Stimulated activated CD4-positive, alpha-beta T cell treated with anti-CD3 and anti-CD28 coated beads, Interleukin-15, amount 100 ng/mL, for 48 hours (primary cell): ENCODE data around the gene NOL8.

Experiments
- DNase-seq, 2 donors: peaks; one replicate each; pipeline ENCODE4 v3.0.0-alpha.2; 2020; ENCODE audit warnings: low read depth in 2 of 2

Gene NOL8

DNA sequence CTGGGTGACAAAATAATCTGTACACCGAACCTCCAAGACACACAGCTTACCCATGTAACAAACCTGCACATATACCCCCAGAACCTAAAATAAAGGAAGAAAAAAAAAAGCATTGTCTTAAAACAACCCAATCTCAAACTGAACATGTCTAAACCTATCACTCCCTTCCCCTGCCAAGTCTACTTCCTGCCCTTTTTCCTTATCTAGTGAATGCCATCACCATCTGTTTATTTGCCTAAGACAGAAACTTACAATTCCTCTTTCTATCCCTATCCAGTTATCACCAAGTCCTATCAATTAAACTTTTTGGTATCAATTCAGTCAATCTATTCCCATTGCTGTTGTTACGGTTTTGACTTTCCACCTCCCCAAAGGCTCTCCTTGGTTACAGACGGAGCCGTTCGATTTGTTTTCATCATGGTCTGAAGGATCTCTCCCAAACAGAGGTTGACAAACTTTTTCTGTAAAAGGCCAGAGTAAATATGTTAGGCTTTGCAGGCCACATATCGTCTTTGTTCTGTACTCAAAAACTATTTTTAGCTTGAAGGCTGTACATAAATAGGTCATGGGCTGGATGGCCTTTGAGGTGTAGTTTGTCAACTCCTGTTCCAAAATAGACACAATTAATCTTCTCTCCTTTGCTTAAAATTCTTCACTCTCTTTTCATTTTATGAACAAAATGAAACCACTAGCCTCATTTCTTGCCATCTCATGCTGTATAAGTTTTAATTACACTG, 12.1 kb downstream of the NOL8 start:
- no peak for DNase-seq

DNA sequence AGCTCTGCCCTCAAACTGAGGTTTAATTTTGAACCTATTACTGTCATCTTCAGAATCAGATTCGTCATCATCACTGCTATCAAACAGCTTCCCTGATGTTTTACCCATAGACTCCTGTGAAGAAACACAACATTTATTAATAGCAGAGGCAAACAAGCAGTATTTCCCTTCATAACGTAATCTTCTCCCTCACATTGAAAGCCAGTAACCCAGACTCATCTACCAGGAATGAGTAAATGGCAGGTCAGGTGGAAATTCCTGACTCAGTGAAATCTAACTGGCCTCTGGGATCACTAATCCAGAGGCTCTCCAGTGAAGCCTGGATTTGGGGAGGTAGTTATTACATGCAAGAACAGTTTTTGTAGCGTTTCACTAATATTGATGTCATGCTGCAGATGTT, 14.6 kb downstream of the NOL8 start:
- DNase-seq, result no peak

DNA sequence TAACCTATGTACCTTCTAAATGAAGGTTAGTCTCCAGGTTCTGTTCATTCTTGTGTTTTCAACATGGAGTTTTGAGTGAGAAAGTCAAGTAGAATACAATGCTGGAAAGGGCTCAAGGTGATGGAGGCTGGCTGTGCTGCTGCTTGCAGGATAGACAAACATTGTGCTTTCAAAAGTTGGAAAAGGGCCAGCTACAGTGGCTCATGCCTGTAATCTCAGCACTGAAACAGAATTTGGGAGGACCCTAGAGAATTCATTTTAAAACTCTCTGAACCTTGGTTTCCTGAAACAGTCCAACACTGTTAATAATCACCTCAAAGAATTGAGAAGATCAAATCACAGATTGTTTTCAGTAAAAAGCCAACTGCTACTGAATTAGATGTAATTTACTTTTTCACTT, 16.3 kb downstream of the NOL8 start:
- DNase-seq, result no peak

DNA sequence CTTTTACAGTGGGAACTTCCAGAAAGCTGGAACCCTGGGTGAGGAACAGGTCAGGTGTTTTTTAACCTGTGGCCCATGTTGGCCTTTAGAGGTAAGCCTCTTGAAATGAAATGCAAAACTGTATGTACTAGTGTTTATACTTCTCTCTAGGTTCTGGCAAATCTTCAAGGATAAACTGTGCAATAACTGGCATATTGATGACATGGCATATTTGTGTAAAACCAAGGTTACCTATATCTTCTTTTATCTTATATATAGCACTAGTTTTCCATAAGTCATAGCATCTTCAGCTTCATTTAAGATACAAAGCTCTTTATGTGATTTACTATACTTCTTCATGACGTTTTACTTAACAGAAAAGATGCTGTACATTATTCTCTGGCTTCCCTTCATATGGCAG, 24.2 kb downstream of the NOL8 start:
- no peak for DNase-seq

DNA sequence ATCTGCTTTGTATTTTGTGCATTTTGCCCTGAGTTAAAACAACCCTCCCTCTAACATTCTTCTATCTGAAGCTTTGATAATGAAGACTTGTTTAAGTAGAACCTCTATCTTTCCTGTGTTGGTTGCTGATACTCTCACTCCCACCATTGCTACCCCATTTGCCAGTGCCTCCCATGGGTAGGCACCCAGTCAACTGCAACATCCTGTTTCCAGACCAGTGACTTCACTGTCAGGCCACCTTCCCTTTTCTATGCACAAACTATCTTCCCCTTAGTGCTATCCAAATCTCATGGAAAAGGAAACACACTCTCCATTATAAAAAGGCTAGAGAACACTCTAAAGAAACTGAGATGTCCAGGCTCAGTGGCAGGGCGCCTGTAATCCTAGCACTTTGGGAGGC, 26.0 kb downstream of the NOL8 start:
- no peak for DNase-seq

DNA sequence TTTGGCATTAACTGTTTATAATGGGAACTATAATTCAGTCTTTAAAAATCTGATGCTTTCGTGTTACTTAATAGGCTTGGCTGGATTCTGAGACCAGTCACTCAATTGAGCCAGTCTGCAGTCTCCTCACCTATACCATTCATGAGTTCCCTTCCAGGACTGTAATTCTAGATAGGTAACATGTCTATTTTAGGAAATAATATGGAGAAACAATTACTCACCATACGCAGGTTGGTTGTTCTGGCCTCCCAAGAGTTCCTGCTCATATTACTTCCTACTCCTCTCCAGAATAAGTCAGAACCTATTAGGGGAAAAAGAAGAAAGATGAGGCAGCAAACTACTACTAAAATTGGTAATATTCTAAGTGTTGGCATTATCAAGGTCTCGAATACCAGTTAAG, 27.1 kb downstream of the NOL8 start:
- no peak for DNase-seq

DNA sequence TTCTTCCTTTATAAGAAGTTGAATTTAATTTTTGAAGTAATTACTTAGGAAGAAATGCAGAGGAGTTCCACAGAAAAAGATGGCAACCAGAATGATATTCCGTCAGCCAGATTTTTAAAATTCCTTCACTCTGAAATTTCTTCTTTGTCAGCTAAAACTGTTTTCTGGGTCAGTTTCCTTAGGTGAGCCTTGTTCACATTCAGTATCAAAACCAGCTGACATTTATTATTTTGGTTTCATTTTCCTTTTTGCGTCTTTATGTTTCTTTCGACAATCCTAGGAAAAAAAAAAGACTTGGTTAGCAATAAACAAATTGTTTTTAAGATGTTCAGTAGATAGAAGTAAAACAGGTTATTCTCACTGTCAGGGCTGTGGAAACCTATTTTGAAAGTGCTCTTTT, 27.5 kb downstream of the NOL8 start:
- no peak for DNase-seq

DNA sequence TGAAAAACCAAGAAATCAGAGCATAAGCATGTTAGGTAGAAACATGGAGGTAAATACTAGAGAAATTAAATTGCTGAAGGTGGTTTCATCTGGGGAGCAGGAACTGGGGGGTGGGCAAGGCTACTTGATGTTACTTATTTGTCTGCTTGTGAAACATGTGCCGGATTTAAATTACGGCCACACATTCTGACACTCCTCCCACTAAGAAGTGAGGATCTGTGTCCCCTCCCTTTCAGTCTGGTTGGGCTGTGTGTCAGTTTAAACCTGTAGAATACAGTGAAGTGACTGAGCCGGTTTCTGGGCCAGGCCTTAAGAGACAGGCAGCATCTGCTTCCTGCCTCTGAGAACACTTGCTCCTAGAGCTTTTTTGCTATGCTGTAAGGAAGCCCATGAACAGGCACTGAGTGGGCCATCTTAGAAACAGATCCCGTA, 29.3 kb downstream of the NOL8 start:
- DNase-seq, result no peak

DNA sequence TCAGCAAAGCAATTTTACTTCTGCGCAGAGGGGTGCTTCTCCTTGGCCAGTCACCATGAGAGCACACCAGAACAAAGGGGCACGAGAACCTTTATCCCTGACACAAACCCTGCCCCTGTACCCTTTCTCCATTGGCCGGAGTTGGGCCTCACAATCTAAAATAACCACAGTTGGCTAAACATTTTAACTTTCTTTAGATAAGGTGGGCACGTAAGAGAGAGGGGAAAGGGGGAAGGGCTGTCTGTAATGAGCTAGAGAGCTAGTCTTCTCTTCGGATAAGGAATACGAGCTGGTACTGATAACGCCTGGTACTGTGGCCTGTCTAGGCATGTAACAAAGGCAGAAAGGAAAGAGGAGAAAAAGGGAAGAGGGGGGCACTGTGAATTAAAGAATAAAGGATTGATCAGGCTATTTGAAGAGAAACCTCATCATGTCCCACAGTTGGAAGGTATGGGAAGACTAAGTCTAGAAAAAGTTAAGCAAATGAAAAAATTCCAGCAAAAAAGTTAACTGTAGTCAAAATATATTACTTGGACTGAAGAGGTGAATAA, 29.8 kb downstream of the NOL8 start:
- no peak for DNase-seq

DNA sequence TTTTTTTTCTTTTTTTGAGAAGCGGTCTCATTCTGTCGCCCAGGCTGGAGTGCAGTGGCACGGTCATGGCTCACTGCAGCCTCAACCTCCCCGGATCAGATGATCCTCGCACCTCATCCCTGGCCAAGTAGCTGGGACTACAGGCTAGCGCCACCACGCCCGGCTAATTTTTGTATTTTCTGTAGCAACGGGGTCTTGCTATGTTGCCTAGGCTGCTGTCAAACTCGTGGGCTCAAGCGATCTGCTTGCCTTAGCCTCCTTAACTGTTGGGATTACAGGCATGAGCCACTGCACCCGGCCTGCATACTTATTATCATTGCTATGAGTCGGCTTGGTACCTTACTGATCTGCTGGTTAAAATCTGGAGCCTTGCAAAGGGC, 30.9 kb downstream of the NOL8 start:
- no peak for DNase-seq

DNA sequence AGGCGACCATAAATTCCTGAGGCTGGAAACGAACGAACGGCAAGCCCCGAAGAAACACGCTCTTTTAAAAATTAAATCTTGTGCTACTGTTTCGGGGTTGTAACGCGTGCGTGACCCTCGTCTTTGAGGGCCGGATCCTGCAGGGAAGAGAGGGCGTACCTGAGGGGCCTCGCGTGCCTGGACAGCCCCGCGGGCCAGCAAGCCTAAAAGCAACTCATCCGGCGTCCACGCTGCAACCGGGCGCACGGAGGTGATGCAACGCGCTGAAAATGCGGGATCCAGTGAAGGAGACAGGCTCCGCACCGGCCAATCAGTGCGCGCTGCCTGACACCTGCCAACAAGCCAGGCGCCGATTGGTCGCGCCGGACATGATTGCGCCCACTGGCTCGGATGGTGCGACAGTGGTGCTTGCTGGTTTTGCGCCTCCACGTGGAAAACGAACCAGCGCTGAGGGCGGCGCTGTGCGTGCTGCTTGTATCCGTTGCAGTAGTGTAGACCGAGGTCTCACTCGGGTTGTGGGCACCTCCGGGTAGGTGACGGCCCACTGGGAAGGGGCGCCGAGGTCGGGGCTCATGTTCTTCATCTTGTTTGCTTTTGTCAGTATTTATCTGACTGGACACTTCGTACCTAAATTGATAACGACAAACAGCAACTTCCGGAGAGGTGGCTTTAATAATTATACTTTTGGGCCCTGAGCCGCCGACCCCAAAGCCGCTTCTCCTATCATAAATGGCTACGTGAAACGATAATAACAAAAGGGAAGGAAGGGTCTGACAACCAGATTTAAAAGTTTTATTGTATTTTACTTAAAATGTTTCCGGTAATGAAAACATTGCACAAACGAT, 31.5 kb downstream of the NOL8 start, which contains the start of gene IARS1:
IARS1 (minus strand) TSS at position 246 of the 845 bp plus-strand sequence. CDS start 4,278 bp downstream, outside the sequence.
- peak; percentile 98 to 99 for DNase-seq

DNA sequence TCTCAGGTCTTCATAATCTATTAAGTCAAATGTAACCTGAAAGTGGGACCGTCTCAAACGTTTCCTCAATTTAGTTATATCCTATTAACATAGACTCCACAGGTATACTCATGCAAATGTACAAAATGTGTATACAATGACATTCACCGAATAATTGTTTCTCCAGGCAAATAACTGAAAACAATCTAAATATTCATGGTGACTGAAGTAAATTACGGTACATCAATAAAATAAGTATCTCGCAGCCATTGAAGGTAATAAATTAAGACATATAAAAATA, 32.1 kb downstream of the NOL8 start:
- no peak for DNase-seq

DNA sequence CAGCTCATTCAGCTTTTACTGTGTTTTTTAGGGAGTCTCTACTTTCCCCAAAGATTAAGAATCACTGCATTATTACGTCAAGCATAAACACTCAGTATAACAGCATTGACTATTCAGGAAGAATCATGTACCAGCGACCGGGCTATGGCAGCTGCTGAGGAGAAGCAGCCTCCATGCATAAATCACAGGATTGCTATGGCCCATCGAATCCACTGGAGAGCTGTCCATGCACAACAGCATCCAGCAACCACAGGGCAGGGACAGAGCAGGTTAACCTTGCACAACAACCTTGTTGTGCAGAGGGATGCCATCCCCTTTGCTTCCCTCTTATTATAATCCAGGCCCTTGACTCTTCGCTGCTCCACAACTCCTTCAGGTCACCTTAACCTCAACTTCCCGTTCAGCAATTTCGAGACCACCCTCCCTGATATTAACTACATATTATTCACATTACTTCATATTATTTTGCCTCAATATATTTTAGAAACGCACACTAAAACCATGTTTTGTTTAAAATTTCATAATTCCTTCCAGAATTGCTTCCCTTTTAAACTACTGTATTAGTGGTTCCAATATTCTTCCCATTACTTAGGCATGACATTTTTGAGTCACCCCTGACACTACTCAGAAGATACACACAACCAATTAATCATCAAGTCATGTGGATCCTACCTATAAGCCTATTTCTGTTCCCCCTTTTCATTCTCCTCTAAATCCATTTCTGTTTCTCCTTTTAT, 32.6 kb downstream of the NOL8 start:
- DNase-seq, result no peak

DNA sequence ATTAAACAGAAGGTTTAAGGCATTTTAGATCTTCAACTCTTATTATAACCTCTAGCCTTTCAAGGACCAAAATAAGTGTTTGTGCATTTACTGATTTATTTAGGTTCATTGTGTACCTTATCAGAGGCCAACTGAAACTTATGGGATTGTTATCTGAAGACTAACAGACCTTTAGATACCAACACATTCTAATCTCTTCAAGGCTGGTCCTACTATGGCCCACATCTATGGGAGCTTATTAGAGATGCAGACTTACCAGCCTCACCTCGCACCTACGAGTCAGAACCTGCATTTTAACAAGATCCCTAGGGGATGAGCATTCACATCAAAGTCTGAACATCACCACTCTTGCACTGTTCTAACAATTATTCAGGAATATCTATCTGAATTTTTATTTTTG, 33.6 kb downstream of the NOL8 start:
- DNase-seq, result no peak

DNA sequence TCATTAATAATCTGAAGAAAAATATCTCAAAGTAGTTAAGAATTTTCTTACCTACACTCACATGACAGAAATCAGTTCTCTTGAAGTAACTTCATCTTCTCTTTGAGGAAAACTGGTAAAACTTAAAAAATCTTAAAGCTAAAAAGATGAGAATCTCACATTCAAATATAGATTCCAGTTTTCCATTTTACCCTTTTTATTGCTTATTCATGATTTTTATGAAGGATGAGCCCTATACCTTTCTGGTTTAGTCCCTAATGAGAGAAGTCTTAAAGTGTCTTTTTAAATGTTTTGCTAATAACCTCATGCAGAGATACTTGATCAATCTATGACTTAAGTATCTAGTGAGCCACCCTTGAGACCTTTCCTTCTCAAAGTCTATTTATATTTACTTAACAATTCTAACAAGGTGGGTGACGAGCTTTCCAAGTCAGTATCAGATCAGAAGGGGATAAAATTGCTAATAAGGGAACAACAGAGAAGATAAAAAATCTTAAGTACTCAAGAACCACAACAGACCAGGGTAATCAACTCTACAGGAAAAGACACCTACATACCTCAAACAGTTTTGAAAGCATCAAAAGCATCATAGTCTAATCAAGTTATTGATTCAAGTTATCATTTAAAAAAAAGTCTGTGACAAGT, 34.2 kb downstream of the NOL8 start:
- DNase-seq, result no peak

DNA sequence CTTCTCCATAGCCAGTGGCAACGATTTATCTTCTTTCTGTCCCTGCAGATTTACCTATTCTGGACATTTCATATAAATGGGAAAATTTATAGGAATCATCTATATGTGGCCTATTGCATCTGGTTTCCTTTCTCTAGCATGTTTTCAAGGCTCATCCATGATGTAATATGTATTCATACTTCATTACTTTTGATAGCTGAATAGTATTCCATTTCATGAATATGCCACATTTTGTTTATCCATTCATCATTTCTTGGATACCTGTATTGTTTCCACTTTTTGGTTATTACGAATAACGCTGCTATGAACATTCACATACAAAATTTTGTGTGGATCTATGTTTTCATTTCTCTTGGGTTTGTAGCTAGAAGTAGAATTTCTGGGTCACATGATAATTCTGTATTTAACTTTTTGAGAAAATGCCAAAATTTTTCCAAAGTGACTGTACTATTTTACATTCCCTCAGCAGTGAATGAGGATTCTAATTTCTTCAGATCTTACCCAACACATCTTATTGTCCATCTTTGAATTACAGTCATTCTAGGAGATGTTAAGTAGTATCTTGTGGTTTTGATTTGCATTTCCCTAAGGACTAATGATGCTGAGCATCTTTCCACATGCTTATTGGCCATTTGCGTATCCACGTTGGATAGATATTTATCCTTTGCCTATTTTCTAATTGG, 35.3 kb downstream of the NOL8 start:
- DNase-seq, result no peak

DNA sequence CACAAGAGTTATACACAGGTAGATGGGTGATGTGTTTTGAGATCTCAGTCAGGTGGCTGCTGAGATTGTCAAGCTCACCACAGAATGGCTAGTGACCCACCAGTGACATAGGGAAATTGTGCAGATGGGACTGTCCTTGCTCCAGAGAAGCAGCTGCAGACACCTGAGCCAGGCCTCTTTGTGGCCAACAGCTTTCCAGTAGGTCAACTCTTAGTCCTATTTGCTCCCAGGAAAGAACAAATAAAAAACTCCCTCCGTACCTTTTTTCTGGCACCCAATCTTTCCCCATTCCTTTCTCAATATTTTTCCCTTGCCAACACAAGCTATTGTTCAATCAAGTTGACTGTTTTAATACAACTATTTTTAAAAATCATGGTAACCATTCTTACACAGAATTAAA, 45.8 kb downstream of the NOL8 start:
- DNase-seq, result no peak

DNA sequence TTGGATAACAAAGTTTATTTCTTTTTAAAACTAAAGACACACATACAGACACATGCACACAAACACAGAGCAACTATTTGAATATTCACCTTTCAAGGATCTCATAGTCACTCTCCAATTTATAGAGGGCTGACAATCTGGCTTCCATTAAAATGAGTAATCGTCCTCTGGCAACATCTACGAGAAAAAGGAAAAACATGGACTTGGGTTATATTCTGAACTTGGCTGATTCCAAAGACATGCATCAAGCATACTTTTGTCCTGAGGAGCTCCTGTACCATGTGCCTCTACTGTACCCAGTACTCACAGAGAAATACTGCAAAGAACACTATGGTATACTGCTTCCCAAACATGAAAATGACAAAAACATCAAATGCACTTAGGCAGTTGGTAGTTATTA, 47.0 kb downstream of the NOL8 start:
- DNase-seq, result no peak

DNA sequence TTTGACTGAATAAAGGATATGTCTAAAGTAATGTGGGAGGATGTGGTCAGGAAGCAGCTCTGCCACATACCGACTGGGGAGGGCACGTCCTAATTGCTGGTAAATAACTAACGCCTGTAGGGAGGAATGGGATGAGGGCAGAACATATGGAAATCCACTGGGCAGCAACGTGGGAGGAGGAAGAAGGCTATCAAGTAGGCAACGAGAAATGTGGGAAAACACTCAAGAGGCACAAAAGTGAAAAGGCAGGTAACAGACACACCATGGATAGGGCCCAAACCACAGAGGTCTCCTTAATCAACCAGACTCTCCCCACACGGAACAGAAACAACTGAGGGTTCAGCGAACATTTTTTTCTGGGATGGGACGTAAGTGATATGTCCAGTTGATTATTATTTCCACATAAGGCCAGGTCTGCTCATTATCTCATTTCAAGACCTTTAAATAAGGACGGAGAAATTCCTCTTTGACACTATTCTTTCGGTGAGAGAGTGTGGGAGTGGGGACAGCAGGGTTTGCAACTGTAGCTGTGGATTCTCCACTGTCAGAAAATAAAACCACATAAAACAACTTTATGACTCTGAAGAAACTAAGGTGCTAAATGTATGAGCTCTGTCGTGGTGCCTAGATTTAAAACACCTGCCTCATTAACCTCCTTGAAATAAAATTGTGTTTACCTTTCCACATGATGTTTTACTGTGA, 48.7 kb downstream of the NOL8 start:
- no peak for DNase-seq

DNA sequence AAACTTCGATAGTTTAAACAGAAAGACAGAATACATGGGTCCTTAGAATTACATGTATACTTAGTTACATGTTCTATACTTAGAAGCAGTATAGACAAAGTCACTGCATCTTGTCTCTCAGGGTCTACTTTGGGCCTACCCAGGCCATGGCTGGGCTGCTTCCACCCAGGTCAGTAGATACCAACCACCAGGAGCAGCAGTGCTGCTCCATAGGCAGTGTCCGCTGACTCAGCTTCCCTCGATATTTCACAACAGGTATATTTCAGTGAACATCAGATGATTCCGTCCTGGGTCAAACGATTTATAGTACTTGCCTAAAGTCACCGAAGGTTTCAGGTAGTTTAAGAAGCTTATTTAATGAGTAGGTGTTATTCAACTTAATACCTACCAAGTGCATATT, 49.6 kb downstream of the NOL8 start:
- DNase-seq, result no peak

DNA sequence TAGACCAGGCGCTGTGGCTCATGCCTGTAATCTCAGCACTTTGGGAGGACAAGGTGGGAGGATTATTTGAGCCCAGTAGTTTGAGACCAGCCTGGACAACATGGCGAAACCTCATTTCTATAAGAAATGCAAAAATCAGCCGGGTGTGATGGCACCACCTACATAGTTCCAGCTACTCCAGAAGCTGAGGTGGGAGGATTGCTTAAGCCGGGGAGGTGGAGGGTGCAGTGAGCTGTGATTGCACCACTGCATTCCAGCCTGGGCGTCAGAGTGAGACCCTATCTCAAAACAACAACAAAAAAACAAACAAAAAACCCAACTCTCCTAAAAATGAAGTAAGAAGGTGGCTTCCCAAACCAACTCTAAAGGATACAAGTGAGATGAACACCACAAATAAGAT, 54.6 kb downstream of the NOL8 start:
- DNase-seq, result no peak
